ENCODE data around the gene OLFM3. TPM values are rescaled to one million over a fixed set of nuclear protein-coding genes. Genes with fewer than 3 reads are reported as not detected.

The OLFM3 gene
- total and polyA plus RNA-seq, 4 experiments from 2014 or later = not detected

GRCh38 chr1:101945884-101946283 is 50.8 kb downstream of the OLFM3 start:
- H3K36me3 Mint-ChIP-seq = no peaks in the 10 kb centered on the region

GRCh38 chr1:101943237-101943636 is 53.5 kb downstream of the OLFM3 start:
- intact Hi-C loops (cut with micrococcal nuclease) = no loop called here
- no peaks in the 10 kb centered on the region for H3K4me1 Mint-ChIP-seq
- Histone ChIP-seq H3K9me3 (ENCODE audit: control insufficient read depth in 1 of 2, low read length in 2 of 2) (no peaks in the 10 kb centered on the region), H3K4me3 (ENCODE audit: low read length in 2 of 2) (no peak overlapping the region), H3K27me3 (ENCODE audit: insufficient read depth, low read length) (no peaks in the 10 kb centered on the region), H3K4me1 (ENCODE audit: insufficient read depth, low read length) (no peaks in the 10 kb centered on the region), H3K36me3 (ENCODE audit: insufficient read depth, low read length) (no peaks in the 10 kb centered on the region), H3K27ac (ENCODE audit: low read depth, low read length) (no peak overlapping the region)
- CTCF ChIA-PET (ENCODE audit: partially characterized antibody) = no interaction called here
- H3K27ac Mint-ChIP-seq = no peak overlapping the region
- H3K4me3 Mint-ChIP-seq = no peak overlapping the region
- peaks cover 0 to 2% (median 0%) of the 10 kb centered on the region in 8 donors for H3K9me3 Mint-ChIP-seq
- POLR2A ChIA-PET (ENCODE audit: partially characterized antibody) = no interaction called here
- no peaks in the 10 kb centered on the region for H3K36me3 Mint-ChIP-seq
- no peaks in the 10 kb centered on the region for H3K27me3 Mint-ChIP-seq
- DNase-seq = no peak

More at GRCh38 chr1:101945884-101946283, 50.8 kb downstream of the OLFM3 start:
- ChIA-PET CTCF (ENCODE audit: partially characterized antibody) (no interaction called here), POLR2A (ENCODE audit: partially characterized antibody) (no interaction called here)
- Histone ChIP-seq H3K4me1 (ENCODE audit: insufficient read depth, low read length) (no peaks in the 10 kb centered on the region), H3K36me3 (ENCODE audit: insufficient read depth, low read length) (no peaks in the 10 kb centered on the region), H3K9me3 (ENCODE audit: control insufficient read depth in 1 of 2, low read length in 2 of 2) (no peaks in the 10 kb centered on the region), H3K27ac (ENCODE audit: low read depth, low read length) (no peak overlapping the region), H3K27me3 (ENCODE audit: insufficient read depth, low read length) (no peaks in the 10 kb centered on the region), H3K4me3 (ENCODE audit: low read length in 2 of 2) (no peak overlapping the region)
- no peak overlapping the region for H3K4me3 Mint-ChIP-seq
- H3K27me3 Mint-ChIP-seq = no peaks in the 10 kb centered on the region
- H3K27ac Mint-ChIP-seq = no peak overlapping the region
- intact Hi-C loops (cut with micrococcal nuclease) = no loop called here
- H3K9me3 Mint-ChIP-seq = peaks cover 0 to 5% (median 0%) of the 10 kb centered on the region in 8 donors
- DNase-seq = no peak
- no peaks in the 10 kb centered on the region for H3K4me1 Mint-ChIP-seq

- no peak overlapping the region for H3K27ac Mint-ChIP-seq
- POLR2A ChIA-PET (ENCODE audit: partially characterized antibody) = no interaction called here
- CTCF ChIA-PET (ENCODE audit: partially characterized antibody) = no interaction called here
These were observed 54.1 kb downstream of the OLFM3 start for GRCh38 chr1:101942516-101943193.

GRCh38 chr1:101938681-101939080 is 58.0 kb downstream of the OLFM3 start:
- Histone ChIP-seq H3K4me1 (ENCODE audit: insufficient read depth, low read length) (no peaks in the 10 kb centered on the region), H3K4me3 (ENCODE audit: low read length in 2 of 2) (no peak overlapping the region), H3K27ac (ENCODE audit: low read depth, low read length) (no peak overlapping the region), H3K36me3 (ENCODE audit: insufficient read depth, low read length) (no peaks in the 10 kb centered on the region), H3K9me3 (ENCODE audit: control insufficient read depth in 1 of 2, low read length in 2 of 2) (no peaks in the 10 kb centered on the region), H3K27me3 (ENCODE audit: insufficient read depth, low read length) (no peaks in the 10 kb centered on the region)
- Mint-ChIP-seq H3K27me3 (no peaks in the 10 kb centered on the region), H3K4me1 (no peaks in the 10 kb centered on the region), H3K27ac (no peak overlapping the region), H3K36me3 (no peaks in the 10 kb centered on the region), H3K4me3 (no peak overlapping the region), H3K9me3 (peaks cover 0 to 2% (median 0%) of the 10 kb centered on the region in 8 donors)
- DNase-seq = no peak
- intact Hi-C loops (cut with micrococcal nuclease) = no loop called here
- POLR2A ChIA-PET (ENCODE audit: partially characterized antibody) = no interaction called here
- CTCF ChIA-PET (ENCODE audit: partially characterized antibody) = no interaction called here

More at GRCh38 chr1:101942516-101943193, 54.1 kb downstream of the OLFM3 start:
- Histone ChIP-seq H3K36me3 (ENCODE audit: insufficient read depth, low read length) (no peaks in the 10 kb centered on the region), H3K9me3 (ENCODE audit: control insufficient read depth in 1 of 2, low read length in 2 of 2) (no peaks in the 10 kb centered on the region), H3K4me1 (ENCODE audit: insufficient read depth, low read length) (no peaks in the 10 kb centered on the region), H3K4me3 (ENCODE audit: low read length in 2 of 2) (no peak overlapping the region), H3K27ac (ENCODE audit: low read depth, low read length) (no peak overlapping the region), H3K27me3 (ENCODE audit: insufficient read depth, low read length) (no peaks in the 10 kb centered on the region)
- DNase-seq = no peak
- Mint-ChIP-seq H3K9me3 (peaks cover 0 to 2% (median 0%) of the 10 kb centered on the region in 8 donors), H3K4me3 (no peak overlapping the region), H3K4me1 (no peaks in the 10 kb centered on the region), H3K27me3 (no peaks in the 10 kb centered on the region), H3K36me3 (no peaks in the 10 kb centered on the region)
- intact Hi-C loops (cut with micrococcal nuclease) = no loop called here

GRCh38 chr1:101929343-101929742 is 67.4 kb downstream of the OLFM3 start:
- no peak for DNase-seq
- H3K36me3 ChIP-seq (ENCODE audit: insufficient read depth, low read length) = no peaks in the 10 kb centered on the region
- no peaks in the 10 kb centered on the region for H3K4me1 ChIP-seq (ENCODE audit: insufficient read depth, low read length)
- no peaks in the 10 kb centered on the region for H3K9me3 ChIP-seq (ENCODE audit: control insufficient read depth in 1 of 2, low read length in 2 of 2)
- no peak overlapping the region for H3K4me3 ChIP-seq (ENCODE audit: low read length in 2 of 2)
- no peaks in the 10 kb centered on the region for H3K27me3 ChIP-seq (ENCODE audit: insufficient read depth, low read length)
- ChIA-PET POLR2A (ENCODE audit: partially characterized antibody) (no interaction called here), CTCF (ENCODE audit: partially characterized antibody) (no interaction called here)
- no peak overlapping the region for H3K27ac ChIP-seq (ENCODE audit: low read depth, low read length)
- Mint-ChIP-seq H3K27ac (no peak overlapping the region), H3K36me3 (no peaks in the 10 kb centered on the region), H3K4me3 (no peak overlapping the region), H3K27me3 (peaks cover 0 to 1% of the 10 kb centered on the region in 2 donors), H3K4me1 (no peaks in the 10 kb centered on the region), H3K9me3 (peaks cover 0 to 7% (median 4%) of the 10 kb centered on the region in 8 donors)
- intact Hi-C loops (cut with micrococcal nuclease) = no loop called here

GRCh38 chr1:101928829-101929228 is 67.9 kb downstream of the OLFM3 start:
- H3K9me3 ChIP-seq (ENCODE audit: control insufficient read depth in 1 of 2, low read length in 2 of 2) = no peaks in the 10 kb centered on the region
- H3K27me3 ChIP-seq (ENCODE audit: insufficient read depth, low read length) = no peaks in the 10 kb centered on the region
- Mint-ChIP-seq H3K4me3 (no peak overlapping the region), H3K9me3 (peaks cover 0 to 7% (median 4%) of the 10 kb centered on the region in 8 donors), H3K27me3 (peaks cover 0 to 1% of the 10 kb centered on the region in 2 donors), H3K36me3 (no peaks in the 10 kb centered on the region), H3K27ac (no peak overlapping the region), H3K4me1 (no peaks in the 10 kb centered on the region)
- CTCF ChIA-PET (ENCODE audit: partially characterized antibody) = no interaction called here
- no peak overlapping the region for H3K4me3 ChIP-seq (ENCODE audit: low read length in 2 of 2)
- no peaks in the 10 kb centered on the region for H3K4me1 ChIP-seq (ENCODE audit: insufficient read depth, low read length)
- intact Hi-C loops (cut with micrococcal nuclease) = no loop called here
- H3K27ac ChIP-seq (ENCODE audit: low read depth, low read length) = no peak overlapping the region
- POLR2A ChIA-PET (ENCODE audit: partially characterized antibody) = no interaction called here
- H3K36me3 ChIP-seq (ENCODE audit: insufficient read depth, low read length) = no peaks in the 10 kb centered on the region
- DNase-seq = no peak

- DNase-seq = no peak
- Mint-ChIP-seq H3K36me3 (no peaks in the 10 kb centered on the region), H3K4me3 (no peak overlapping the region), H3K27ac (no peak overlapping the region), H3K9me3 (peaks cover 0 to 3% (median 0%) of the 10 kb centered on the region in 8 donors), H3K4me1 (no peaks in the 10 kb centered on the region), H3K27me3 (no peaks in the 10 kb centered on the region)
- ChIA-PET CTCF (ENCODE audit: partially characterized antibody) (no interaction called here), POLR2A (ENCODE audit: partially characterized antibody) (no interaction called here)
- no peaks in the 10 kb centered on the region for H3K27me3 ChIP-seq (ENCODE audit: insufficient read depth, low read length)
- intact Hi-C loops (cut with micrococcal nuclease) = no loop called here
- H3K36me3 ChIP-seq (ENCODE audit: insufficient read depth, low read length) = no peaks in the 10 kb centered on the region
- H3K27ac ChIP-seq (ENCODE audit: low read depth, low read length) = no peak overlapping the region
- H3K9me3 ChIP-seq (ENCODE audit: control insufficient read depth in 1 of 2, low read length in 2 of 2) = no peaks in the 10 kb centered on the region
- no peak overlapping the region for H3K4me3 ChIP-seq (ENCODE audit: low read length in 2 of 2)
- H3K4me1 ChIP-seq (ENCODE audit: insufficient read depth, low read length) = no peaks in the 10 kb centered on the region
These were observed 72.0 kb downstream of the OLFM3 start for GRCh38 chr1:101924700-101925099.
